MCF 10A (cell line): ENCODE results near the gene ARHGEF4. TPM values are rescaled to one million over a fixed set of nuclear protein-coding genes. Genes with fewer than 3 reads are reported as not detected.

Experiments used
- BruUV-seq: library from RNA; stranded (reverse); fragments of 400-500 nt; replicated peaks from 2 replicates; lab custom pipeline; 2021; lab: Mats Ljungman, UMichigan
- CTCF ChIA-PET: fragments of 300-600 bp; sonication (Branson Sonifier 250); formaldehyde crosslinking; extraction: SDS; loops from one replicate; lab custom pipeline; 2021; ENCODE audit warnings: antibody characterized with exemption, inconsistent platforms; lab: Yijun Ruan, JAX
- POLR2A ChIA-PET: fragments of 300-600, 350-650 bp; sonication (Branson Sonifier 250); formaldehyde crosslinking; extraction: SDS; loops from one replicate; lab custom pipeline; 2020; ENCODE audit warnings: antibody characterized with exemption, inconsistent platforms; lab: Yijun Ruan, JAX
- DNase-seq: peaks from one replicate; pipeline ENCODE4 v3.0.0-alpha.2; 2018; ENCODE audit not compliant: unreplicated experiment
- H3K27ac Mint-ChIP-seq: one replicate; pipeline ENCODE4 v1.8.0; 2022; ENCODE audit warnings: mild to moderate bottlenecking, low read depth, mixed read lengths; ENCODE audit not compliant: unreplicated experiment
- H3K27me3 Mint-ChIP-seq: one replicate; pipeline ENCODE4 v1.8.0; 2022; ENCODE audit warnings: mixed read lengths; ENCODE audit not compliant: insufficient read depth, unreplicated experiment
- H3K36me3 Mint-ChIP-seq: one replicate; pipeline ENCODE4 v1.8.0; 2022; ENCODE audit warnings: mild to moderate bottlenecking, moderate library complexity, mixed read lengths; ENCODE audit not compliant: insufficient read depth, unreplicated experiment
- H3K4me1 Mint-ChIP-seq: one replicate; pipeline ENCODE4 v1.8.0; 2022; ENCODE audit warnings: mixed read lengths; ENCODE audit not compliant: insufficient read depth, unreplicated experiment
- H3K4me3 Mint-ChIP-seq: one replicate; pipeline ENCODE4 v1.8.0; 2022; ENCODE audit warnings: mild to moderate bottlenecking, moderate library complexity, mixed read lengths; ENCODE audit not compliant: unreplicated experiment
- H3K9me3 Mint-ChIP-seq: one replicate; pipeline ENCODE4 v1.8.0; 2022; ENCODE audit warnings: mixed read lengths; ENCODE audit not compliant: unreplicated experiment
- intact Hi-C: fragments of 100-400 bp; cut with micrococcal nuclease; formaldehyde crosslinking; loops from 2 replicates; pipeline ENCODE4 v1.14.1; 2022
- total RNA-seq: library from RNA; stranded (reverse); gene quantifications from 2 replicates; pipeline ENCODE4 v1.2.3, GENCODE V29; 2022
- TF ChIP-seq, protein P1 (sequence below): fragments of 200-600 bp; IDR thresholded peaks from one replicate; pipeline ENCODE4 v1.8.0; 2022; ENCODE audit warnings: antibody characterized with exemption, mild to moderate bottlenecking; ENCODE audit not compliant: unreplicated experiment

Gene ARHGEF4
- total RNA-seq, 1 experiment from 2014 or later, result 52.0 TPM

DNA sequence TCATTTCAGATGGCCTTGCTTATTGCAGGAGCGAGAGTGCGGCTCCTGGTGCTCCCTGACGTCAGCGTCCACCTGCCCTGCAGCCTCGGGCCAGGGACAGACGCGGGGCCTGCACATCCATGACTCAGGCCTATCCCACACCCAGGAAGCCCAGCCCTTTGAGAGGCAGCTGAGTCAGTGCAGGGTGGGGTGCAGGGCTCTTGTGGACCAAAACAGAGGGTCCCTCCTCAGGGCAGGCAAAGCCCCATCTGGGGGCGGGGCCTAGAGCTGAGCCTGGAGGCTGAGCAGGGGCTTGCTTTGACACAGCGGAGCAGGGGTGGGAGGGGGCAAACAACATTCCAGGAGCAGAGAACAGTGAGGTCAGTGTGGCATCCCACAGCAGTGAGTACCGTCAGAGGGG is 7.7 kb upstream of the ARHGEF4 start:
- CTCF ChIA-PET, result interaction anchor here (0.8 to 2.2 kb wide), 5 partner anchors 8 to 45 kb away, joined by 3 to 14 read pairs (median 4); partner anchors contain the start of gene ARHGEF4
- TF ChIP-seq, protein P1, sequence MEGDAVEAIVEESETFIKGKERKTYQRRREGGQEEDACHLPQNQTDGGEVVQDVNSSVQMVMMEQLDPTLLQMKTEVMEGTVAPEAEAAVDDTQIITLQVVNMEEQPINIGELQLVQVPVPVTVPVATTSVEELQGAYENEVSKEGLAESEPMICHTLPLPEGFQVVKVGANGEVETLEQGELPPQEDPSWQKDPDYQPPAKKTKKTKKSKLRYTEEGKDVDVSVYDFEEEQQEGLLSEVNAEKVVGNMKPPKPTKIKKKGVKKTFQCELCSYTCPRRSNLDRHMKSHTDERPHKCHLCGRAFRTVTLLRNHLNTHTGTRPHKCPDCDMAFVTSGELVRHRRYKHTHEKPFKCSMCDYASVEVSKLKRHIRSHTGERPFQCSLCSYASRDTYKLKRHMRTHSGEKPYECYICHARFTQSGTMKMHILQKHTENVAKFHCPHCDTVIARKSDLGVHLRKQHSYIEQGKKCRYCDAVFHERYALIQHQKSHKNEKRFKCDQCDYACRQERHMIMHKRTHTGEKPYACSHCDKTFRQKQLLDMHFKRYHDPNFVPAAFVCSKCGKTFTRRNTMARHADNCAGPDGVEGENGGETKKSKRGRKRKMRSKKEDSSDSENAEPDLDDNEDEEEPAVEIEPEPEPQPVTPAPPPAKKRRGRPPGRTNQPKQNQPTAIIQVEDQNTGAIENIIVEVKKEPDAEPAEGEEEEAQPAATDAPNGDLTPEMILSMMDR, result no peak

GRCh38 chr2:130830538-130830937 is 6.2 kb upstream of the ARHGEF4 start:
- no TSS peak for BruUV-seq
- Mint-ChIP-seq H3K4me3 (no peak overlapping the region), H3K27me3 (no peaks in the 10 kb centered on the region), H3K36me3 (peaks cover 10% of the 10 kb centered on the region), H3K9me3 (no peaks in the 10 kb centered on the region), H3K4me1 (peaks cover 60% of the 10 kb centered on the region), H3K27ac (peak overlapping the region; percentile 85)
- ChIA-PET POLR2A (interaction anchor here (3.5 to 5.1 kb wide), 2 partner anchors 22 to 36 kb away, joined by 29 to 95 read pairs; no protein-coding TSS in a partner anchor), CTCF (interaction anchor here (2.2 kb wide), 1 partner anchor 43 kb away, joined by 14 read pairs; no protein-coding TSS in a partner anchor)
- DNase-seq, result no peak
- TF ChIP-seq, protein P1, result no peak
- intact Hi-C loops, result no loop called here

More for the DNA sequence above, 7.7 kb upstream of the ARHGEF4 start:
- peaks cover 66% of the 10 kb centered on the region for H3K4me1 Mint-ChIP-seq
- H3K36me3 Mint-ChIP-seq, result peaks cover 10% of the 10 kb centered on the region
- POLR2A ChIA-PET, result interaction anchor here (0.6 to 5.1 kb wide), 10 partner anchors 8 to 265 kb away, joined by 3 to 95 read pairs (median 5); partner anchors contain the start of genes ARHGEF4 and FAM168B
- peak overlapping the region; percentile 85 for H3K27ac Mint-ChIP-seq
- no peaks in the 10 kb centered on the region for H3K27me3 Mint-ChIP-seq
- H3K4me3 Mint-ChIP-seq, result no peak overlapping the region
- intact Hi-C loops, result loop anchor here (5.0 kb wide), 1 partner anchor 38 kb away; no protein-coding TSS in a partner anchor
- peak; percentile 95 for DNase-seq
- BruUV-seq, result no TSS peak
- no peaks in the 10 kb centered on the region for H3K9me3 Mint-ChIP-seq

- no peak overlapping the region for H3K27ac Mint-ChIP-seq
- H3K4me1 Mint-ChIP-seq, result peaks cover 58% of the 10 kb centered on the region
- no peak for DNase-seq
- no TSS peak for BruUV-seq
- CTCF ChIA-PET, result interaction anchor here (1.4 kb wide), 1 partner anchor 34 kb away, joined by 4 read pairs; no protein-coding TSS in a partner anchor
- H3K27me3 Mint-ChIP-seq, result no peaks in the 10 kb centered on the region
- TF ChIP-seq, protein P1, result no peak
- intact Hi-C loops, result no loop called here
- H3K4me3 Mint-ChIP-seq, result no peak overlapping the region
- peaks cover 10% of the 10 kb centered on the region for H3K36me3 Mint-ChIP-seq
- H3K9me3 Mint-ChIP-seq, result no peaks in the 10 kb centered on the region
- POLR2A ChIA-PET, result interaction anchor here (5.1 kb wide), 1 partner anchor 23 kb away, joined by 95 read pairs; no protein-coding TSS in a partner anchor
These were observed 5.4 kb upstream of the ARHGEF4 start for GRCh38 chr2:130831356-130831755.

- Mint-ChIP-seq H3K4me1 (peaks cover 53% of the 10 kb centered on the region), H3K9me3 (no peaks in the 10 kb centered on the region), H3K27ac (peak overlapping the region; percentile 39), H3K4me3 (no peak overlapping the region), H3K36me3 (peaks cover 10% of the 10 kb centered on the region), H3K27me3 (no peaks in the 10 kb centered on the region)
- no peak for DNase-seq
- no TSS peak for BruUV-seq
- intact Hi-C loops, result no loop called here
- TF ChIP-seq, protein P1, result no peak
- CTCF ChIA-PET, result interaction anchor here (1.4 kb wide), 1 partner anchor 35 kb away, joined by 4 read pairs; no protein-coding TSS in a partner anchor
- POLR2A ChIA-PET, result no interaction called here
These were observed 4.3 kb upstream of the ARHGEF4 start for GRCh38 chr2:130832296-130832940.
